CD8-positive, alpha-beta memory T cell (primary cell): Measurements from ENCODE around the gene KCNJ9. TPM values are rescaled to one million over a fixed set of nuclear protein-coding genes. Genes with fewer than 3 reads are reported as not detected.
"Not testable (repeated sequence)": the region's sequence is repeated elsewhere in the genome, so short reads cannot be mapped to it uniquely, and the experiment has no call there.

Experiments used
- CTCF ChIA-PET: fragments of 350-600 bp; sonication (Branson Sonifier 250); formaldehyde crosslinking; loops from one replicate; lab custom pipeline; 2021; ENCODE audit warnings: antibody characterized with exemption; lab: Charles Lee
- POLR2A ChIA-PET: fragments of 350-600 bp; sonication (Branson Sonifier 250); formaldehyde crosslinking; loops from one replicate; lab custom pipeline; 2021; ENCODE audit warnings: antibody characterized with exemption; lab: Charles Lee
- DNase-seq, 5 donors: peaks; one replicate each; pipeline versions ENCODE4 v3.0.0 to v3.0.0-alpha.2; 2020 to 2022; ENCODE audit warnings: mixed read lengths in 1 of 5
- H3K27ac ChIP-seq: one replicate; pipeline ENCODE4 v1.7.0; 2013; ENCODE audit warnings: low read depth, mild to moderate bottlenecking, low read length, moderate library complexity
- H3K27me3 ChIP-seq: 2 replicates; pipeline ENCODE4 v1.7.0; 2013; ENCODE audit warnings: low read length, mild to moderate bottlenecking; ENCODE audit not compliant: insufficient read depth, poor library complexity, severe bottlenecking
- H3K36me3 ChIP-seq: 2 replicates; pipeline ENCODE4 v1.7.0; 2013; ENCODE audit warnings: mild to moderate bottlenecking, low read length, moderate library complexity; ENCODE audit not compliant: insufficient read depth
- H3K4me1 ChIP-seq: 2 replicates; pipeline ENCODE4 v1.7.0; 2013; ENCODE audit warnings: mild to moderate bottlenecking, low read length, moderate library complexity; ENCODE audit not compliant: insufficient read depth
- H3K4me3 ChIP-seq: 2 replicates; pipeline ENCODE4 v1.7.0; 2013; ENCODE audit warnings: mild to moderate bottlenecking, low read length
- H3K9me3 ChIP-seq: 2 replicates; pipeline ENCODE4 v1.7.0; 2013; ENCODE audit warnings: mild to moderate bottlenecking, low read length
- H3K27ac Mint-ChIP-seq, 8 donors: one replicate each; pipeline ENCODE4 v1.8.0; 2020 to 2021; ENCODE audit warnings: mixed read lengths in 8 of 8, mild to moderate bottlenecking in 6 of 8, inconsistent platforms in 3 of 8, moderate library complexity in 3 of 8
- H3K27me3 Mint-ChIP-seq, 2 donors: one replicate each; pipeline ENCODE4 v1.8.0; 2020 to 2021; ENCODE audit warnings: mixed read lengths in 2 of 2, mild to moderate bottlenecking in 1 of 2, moderate library complexity in 1 of 2
- H3K36me3 Mint-ChIP-seq, 3 donors: one replicate each; pipeline ENCODE4 v1.8.0; 2020 to 2021; ENCODE audit warnings: mixed read lengths in 3 of 3, inconsistent platforms in 1 of 3, mild to moderate bottlenecking in 1 of 3
- H3K4me1 Mint-ChIP-seq, 3 donors: one replicate each; pipeline ENCODE4 v1.8.0; 2020 to 2021; ENCODE audit warnings: mixed read lengths in 3 of 3, inconsistent platforms in 1 of 3, mild to moderate bottlenecking in 1 of 3
- H3K4me3 Mint-ChIP-seq, 7 donors: one replicate each; pipeline ENCODE4 v1.8.0; 2020 to 2021; ENCODE audit warnings: mixed read lengths in 7 of 7, mild to moderate bottlenecking in 6 of 7, moderate library complexity in 4 of 7, inconsistent platforms in 2 of 7
- H3K9me3 Mint-ChIP-seq, 5 donors: one replicate each; pipeline ENCODE4 v1.8.0; 2020 to 2022; ENCODE audit warnings: mixed read lengths in 5 of 5, mild to moderate bottlenecking in 3 of 5, moderate library complexity in 2 of 5, inconsistent platforms in 1 of 5
- polyA plus RNA-seq: library from polyadenylated mRNA; unstranded; fragments of 300-500 nt; fragmentation: Illumina TruSeq; gene quantifications from one replicate; pipeline ENCODE4 v1.2.3, GENCODE V29; 2021
- total RNA-seq, 2 experiments: library from RNA; stranded (reverse); gene quantifications; one replicate each; pipeline ENCODE4 v1.2.3, GENCODE V29; 2021

Gene KCNJ9
- total and polyA plus RNA-seq, 3 experiments from 2014 or later = 0.04 TPM; not detected in 2

DNA sequence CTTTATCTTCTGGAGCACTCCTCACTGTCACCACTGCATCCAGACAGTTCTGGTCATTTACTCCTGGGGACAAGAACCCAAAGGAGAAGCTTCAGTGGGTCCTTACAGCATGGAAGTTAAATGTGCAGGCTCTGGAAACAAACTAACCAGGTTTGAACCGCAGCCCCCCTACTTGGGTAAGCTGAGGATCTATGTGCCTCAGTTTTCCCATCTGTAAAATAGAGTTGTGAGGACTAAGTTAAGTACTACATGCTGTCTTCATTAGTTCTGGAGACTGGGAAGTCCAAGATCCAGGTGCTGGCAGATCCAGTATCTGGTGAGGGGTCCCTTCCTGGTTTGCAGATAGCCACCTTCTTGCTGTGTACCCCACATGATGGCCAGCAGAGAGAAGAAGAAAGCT, 26.2 kb downstream of the KCNJ9 start:
- POLR2A ChIA-PET = no interaction called here
- Histone ChIP-seq H3K4me1 (no peaks in the 10 kb centered on the region), H3K4me3 (no peak overlapping the region), H3K27me3 (no peaks in the 10 kb centered on the region), H3K27ac (no peak overlapping the region), H3K9me3 (no peaks in the 10 kb centered on the region), H3K36me3 (no peaks in the 10 kb centered on the region)
- Mint-ChIP-seq H3K4me3 (no peak overlapping the region), H3K27me3 (peaks cover 14 to 15% of the 10 kb centered on the region in 2 donors), H3K4me1 (peaks cover 0 to 9% (median 6%) of the 10 kb centered on the region in 3 donors), H3K27ac (no peak overlapping the region), H3K36me3 (no peaks in the 10 kb centered on the region), H3K9me3 (no peaks in the 10 kb centered on the region)
- DNase-seq = no peak
- CTCF ChIA-PET = interaction anchor here (1.6 to 2.4 kb wide), 2 partner anchors 21 to 184 kb away, joined by 8 read pairs; no protein-coding TSS in a partner anchor

DNA sequence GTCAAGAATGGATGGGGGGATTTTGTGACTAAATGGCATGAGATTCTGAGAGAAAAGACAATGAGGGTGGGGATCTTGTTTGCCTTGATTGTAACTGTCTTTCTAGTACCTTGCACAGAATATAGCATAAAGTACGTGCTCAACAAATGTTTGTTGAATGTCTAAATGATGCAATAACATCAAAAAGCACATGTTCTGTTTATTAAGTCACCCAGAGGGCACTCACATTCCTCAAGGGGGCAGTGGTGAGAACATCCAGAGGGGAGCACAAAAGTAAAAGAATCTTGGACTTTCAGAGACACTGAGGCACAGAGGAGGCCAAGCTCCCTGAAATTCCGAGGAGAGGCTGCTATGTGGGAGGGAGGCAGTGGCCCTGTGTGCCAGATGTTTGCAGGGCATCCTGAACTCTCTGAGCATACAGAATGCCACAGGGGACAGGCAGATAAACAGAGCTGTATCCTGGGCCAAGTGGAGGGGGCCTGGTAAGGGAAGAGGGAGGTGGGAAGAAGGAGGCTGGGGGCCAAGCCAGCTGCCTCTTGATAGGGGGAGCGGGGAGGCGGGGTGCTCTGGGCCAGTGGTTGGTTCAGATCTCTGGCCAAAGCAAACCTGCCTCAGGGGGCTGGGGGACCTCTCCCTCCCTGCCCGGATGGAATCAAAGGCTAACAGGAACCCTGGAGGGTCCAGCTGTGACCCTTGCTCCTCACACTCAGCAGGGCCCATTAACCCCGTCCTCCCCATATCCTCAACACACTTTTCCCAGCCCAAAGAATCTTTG, 27.7 kb downstream of the KCNJ9 start:
- Mint-ChIP-seq H3K27me3 (peaks cover 15 to 21% of the 10 kb centered on the region in 2 donors), H3K9me3 (no peaks in the 10 kb centered on the region), H3K36me3 (no peaks in the 10 kb centered on the region), H3K27ac (no peak overlapping the region), H3K4me3 (no peak overlapping the region), H3K4me1 (no peaks in the 10 kb centered on the region)
- POLR2A ChIA-PET = no interaction called here
- Histone ChIP-seq H3K4me3 (no peak overlapping the region), H3K27me3 (no peaks in the 10 kb centered on the region), H3K36me3 (no peaks in the 10 kb centered on the region), H3K4me1 (no peaks in the 10 kb centered on the region), H3K9me3 (no peaks in the 10 kb centered on the region), H3K27ac (no peak overlapping the region)
- CTCF ChIA-PET = interaction anchor here (0.8 to 2.4 kb wide), 4 partner anchors 8 to 183 kb away, joined by 3 to 8 read pairs (median 6); no protein-coding TSS in a partner anchor
- DNase-seq = peak in 1 of 5 donors; percentile 22

DNA sequence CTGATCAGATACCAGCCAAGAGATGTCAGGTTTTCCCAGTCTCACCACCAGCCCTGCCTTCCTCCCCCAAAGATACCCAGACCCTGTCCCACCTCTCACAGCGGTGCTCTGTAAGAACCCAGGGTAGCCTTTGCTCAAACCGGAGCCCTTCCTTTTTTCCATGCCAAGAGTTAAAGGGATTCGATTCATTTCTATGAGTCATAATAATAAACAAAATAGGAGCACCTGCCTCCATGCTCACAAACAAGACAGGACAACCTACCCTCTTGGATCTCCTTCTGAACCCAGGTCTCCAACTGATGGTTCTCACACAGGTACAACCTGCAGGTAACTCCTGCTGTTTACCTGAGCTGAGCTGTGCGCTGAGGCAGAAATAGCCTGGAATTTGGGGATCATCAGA, 28.3 kb downstream of the KCNJ9 start:
- H3K27ac Mint-ChIP-seq = peak overlapping the region in 1 of 8 donors; percentile 21
- Histone ChIP-seq H3K36me3 (no peaks in the 10 kb centered on the region), H3K4me1 (no peaks in the 10 kb centered on the region), H3K27ac (no peak overlapping the region), H3K27me3 (peaks cover 3% of the 10 kb centered on the region), H3K4me3 (no peak overlapping the region), H3K9me3 (no peaks in the 10 kb centered on the region)
- no peak for DNase-seq
- H3K36me3 Mint-ChIP-seq = no peaks in the 10 kb centered on the region
- ChIA-PET CTCF (interaction anchor here (1.3 to 2.4 kb wide), 2 partner anchors 8 to 182 kb away, joined by 3 to 8 read pairs; no protein-coding TSS in a partner anchor), POLR2A (no interaction called here)
- H3K4me3 Mint-ChIP-seq = no peak overlapping the region
- H3K27me3 Mint-ChIP-seq = peaks cover 15 to 23% of the 10 kb centered on the region in 2 donors
- no peaks in the 10 kb centered on the region for H3K9me3 Mint-ChIP-seq
- H3K4me1 Mint-ChIP-seq = no peaks in the 10 kb centered on the region

DNA sequence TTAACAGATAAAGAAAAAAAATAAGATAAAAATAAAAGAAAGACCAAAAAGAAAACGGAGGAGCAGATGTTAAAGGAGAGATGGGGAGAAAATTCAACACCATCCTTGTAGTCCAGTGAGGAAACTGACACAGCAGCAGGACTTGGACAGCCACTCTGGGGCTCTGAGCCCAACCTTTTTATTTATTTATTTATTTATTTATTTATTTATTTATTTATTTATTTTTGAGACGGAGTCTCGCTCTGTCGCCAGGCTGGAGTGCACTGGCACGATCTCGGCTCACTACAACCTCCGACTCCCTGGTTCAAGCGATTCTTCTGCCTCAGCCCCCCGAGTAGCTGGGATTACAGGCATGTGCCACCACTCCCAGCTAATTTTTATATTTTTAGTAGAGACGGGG, 30.1 kb downstream of the KCNJ9 start:
- H3K36me3 Mint-ChIP-seq, H3K4me3 ChIP-seq, POLR2A ChIA-PET, CTCF ChIA-PET, H3K9me3 Mint-ChIP-seq, H3K4me1 Mint-ChIP-seq, H3K27ac ChIP-seq, H3K4me1 ChIP-seq, H3K4me3 Mint-ChIP-seq, H3K9me3 ChIP-seq, H3K36me3 ChIP-seq, DNase-seq: not testable (repeated sequence)
- H3K27me3 Mint-ChIP-seq = peaks cover 18 to 35% of the 10 kb centered on the region in 2 donors
- peak overlapping the region in 1 of 8 donors; percentile 72 for H3K27ac Mint-ChIP-seq
- peaks cover 12% of the 10 kb centered on the region for H3K27me3 ChIP-seq

DNA sequence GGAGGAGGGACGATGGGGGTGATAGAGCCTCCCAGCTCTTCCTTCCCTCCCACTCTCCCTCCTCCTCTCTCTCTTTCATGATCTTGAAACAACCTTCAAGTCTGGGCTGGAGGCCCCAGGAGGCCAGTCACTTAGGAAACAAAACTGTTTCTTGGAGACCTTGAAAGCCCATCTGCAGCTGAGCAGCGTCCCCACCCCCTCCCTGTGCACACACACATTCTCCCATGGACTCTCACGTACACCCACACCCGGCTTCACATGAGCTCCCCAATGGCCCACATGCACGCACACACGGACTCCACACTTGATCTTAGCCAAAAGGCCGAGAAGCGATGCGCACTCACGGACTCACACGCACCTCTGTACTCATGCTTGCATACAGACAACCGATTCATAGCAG, 31.0 kb downstream of the KCNJ9 start:
- DNase-seq = no peak
- Mint-ChIP-seq H3K27ac (peak overlapping the region in 1 of 8 donors; percentile 6), H3K4me1 (no peaks in the 10 kb centered on the region), H3K4me3 (no peak overlapping the region), H3K9me3 (no peaks in the 10 kb centered on the region), H3K36me3 (no peaks in the 10 kb centered on the region), H3K27me3 (peaks cover 20 to 44% of the 10 kb centered on the region in 2 donors)
- Histone ChIP-seq H3K4me3 (no peak overlapping the region), H3K4me1 (no peaks in the 10 kb centered on the region), H3K36me3 (no peaks in the 10 kb centered on the region), H3K9me3 (no peaks in the 10 kb centered on the region), H3K27me3 (peaks cover 12% of the 10 kb centered on the region), H3K27ac (no peak overlapping the region)
- ChIA-PET CTCF (no interaction called here), POLR2A (no interaction called here)

DNA sequence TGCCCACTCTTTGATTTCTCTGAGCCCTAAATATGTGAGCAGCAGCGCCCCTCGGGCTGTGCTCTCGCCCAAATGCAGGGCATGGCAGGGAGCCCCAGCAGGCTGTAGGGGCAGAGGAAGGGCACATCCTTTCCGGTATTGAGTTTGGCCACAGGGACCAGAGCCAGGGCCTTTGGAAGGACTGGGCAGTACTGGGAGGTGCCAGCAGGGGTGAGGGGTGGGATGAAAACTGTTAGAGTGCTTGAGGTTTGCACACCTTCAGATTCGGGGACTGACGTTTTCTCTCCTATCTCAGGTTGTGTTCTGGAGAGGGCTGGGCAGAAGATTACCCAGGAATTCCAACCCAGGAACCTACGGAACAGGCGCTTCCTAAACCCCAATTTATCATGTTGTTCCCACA, 32.1 kb downstream of the KCNJ9 start:
- H3K9me3 Mint-ChIP-seq = no peaks in the 10 kb centered on the region

DNA sequence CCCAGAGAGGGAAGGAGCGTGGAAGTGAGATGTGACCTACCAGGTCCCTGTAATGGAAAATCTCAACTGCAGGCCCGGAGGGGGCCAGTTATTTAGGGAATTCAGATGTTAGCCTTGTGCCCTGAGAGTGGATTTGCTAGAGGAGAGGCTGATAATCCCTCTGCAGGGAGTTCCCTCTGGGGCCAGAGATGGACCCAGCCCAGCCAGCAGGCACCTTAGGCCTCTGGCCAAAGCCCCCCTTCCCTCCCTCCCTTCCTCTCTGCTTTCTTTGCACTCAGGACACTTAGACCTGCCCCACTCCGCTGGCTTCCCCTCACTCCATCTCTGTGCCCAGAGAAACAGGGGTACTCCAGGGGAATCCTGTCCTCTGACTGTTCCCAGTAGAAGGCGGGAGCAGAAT, 32.7 kb downstream of the KCNJ9 start:
- ChIA-PET POLR2A (no interaction called here), CTCF (no interaction called here)
- H3K4me3 ChIP-seq = no peak overlapping the region
- Mint-ChIP-seq H3K27me3 (peaks cover 17 to 48% of the 10 kb centered on the region in 2 donors), H3K36me3 (no peaks in the 10 kb centered on the region), H3K9me3 (no peaks in the 10 kb centered on the region), H3K4me3 (no peak overlapping the region), H3K4me1 (no peaks in the 10 kb centered on the region), H3K27ac (no peak overlapping the region)
- no peak overlapping the region for H3K27ac ChIP-seq
- H3K4me1 ChIP-seq = no peaks in the 10 kb centered on the region
- no peaks in the 10 kb centered on the region for H3K9me3 ChIP-seq
- DNase-seq = no peak
- no peaks in the 10 kb centered on the region for H3K36me3 ChIP-seq
- H3K27me3 ChIP-seq = peaks cover 12% of the 10 kb centered on the region

More for the DNA sequence above, 32.1 kb downstream of the KCNJ9 start:
- H3K27me3 ChIP-seq = peaks cover 12% of the 10 kb centered on the region
- no peak overlapping the region for H3K27ac ChIP-seq
- H3K9me3 ChIP-seq = no peaks in the 10 kb centered on the region
- DNase-seq = no peak
- ChIA-PET POLR2A (no interaction called here), CTCF (no interaction called here)
- Mint-ChIP-seq H3K27me3 (peaks cover 20 to 51% of the 10 kb centered on the region in 2 donors), H3K27ac (no peak overlapping the region), H3K36me3 (no peaks in the 10 kb centered on the region), H3K4me3 (no peak overlapping the region), H3K4me1 (no peaks in the 10 kb centered on the region)
- no peaks in the 10 kb centered on the region for H3K36me3 ChIP-seq
- H3K4me3 ChIP-seq = no peak overlapping the region
- no peaks in the 10 kb centered on the region for H3K4me1 ChIP-seq

DNA sequence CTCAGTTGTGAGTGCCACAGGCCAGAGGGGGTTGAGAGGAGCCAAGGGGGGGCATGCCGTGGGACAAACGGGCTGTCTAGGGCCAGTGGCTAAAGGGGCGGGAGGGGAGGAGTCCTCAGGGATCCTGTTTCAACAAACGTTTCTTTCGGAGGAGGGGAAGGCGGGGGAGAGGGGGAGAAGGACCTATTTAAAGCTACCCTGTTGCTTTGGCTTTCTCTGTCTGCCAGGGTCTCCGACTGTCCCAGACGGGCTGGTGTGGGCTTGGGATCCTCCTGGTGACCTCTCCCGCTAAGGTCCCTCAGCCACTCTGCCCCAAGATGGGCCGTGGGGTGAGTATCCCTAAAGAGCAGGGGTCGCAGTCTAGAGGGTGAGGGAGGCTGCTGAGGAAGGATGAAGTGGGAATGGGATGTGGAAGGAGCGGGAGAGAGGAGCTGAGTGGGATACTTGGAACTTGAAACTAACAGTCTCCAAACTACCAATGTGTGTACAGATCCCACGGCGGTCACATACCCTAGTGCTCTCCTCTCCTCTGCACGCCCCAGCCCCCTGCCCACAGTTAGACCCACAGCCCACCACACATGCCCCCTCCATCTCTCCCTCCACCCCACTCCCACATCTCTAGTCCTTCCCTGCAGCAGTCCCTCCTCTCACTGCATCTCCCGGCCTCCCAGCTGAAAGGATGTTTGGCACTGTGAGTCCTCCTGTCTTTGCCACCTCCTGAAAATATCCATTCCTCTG, 34.4 kb downstream of the KCNJ9 start, which contains the start of gene ATP1A2:
Gene ATP1A2 (plus strand): TSS at position 215 of the 738 bp plus-strand sequence. CDS start 103 bp downstream, at position 318.
- Mint-ChIP-seq H3K4me1 (no peaks in the 10 kb centered on the region), H3K9me3 (no peaks in the 10 kb centered on the region), H3K4me3 (no peak within 1 kb of the TSS), H3K36me3 (no peaks in the 10 kb centered on the region), H3K27me3 (peaks cover 10 to 43% of the 10 kb centered on the region in 2 donors), H3K27ac (no peak within 1 kb of the TSS)
- no peak for DNase-seq
- Histone ChIP-seq H3K4me1 (no peaks in the 10 kb centered on the region), H3K36me3 (no peaks in the 10 kb centered on the region), H3K4me3 (no peak within 1 kb of the TSS), H3K9me3 (no peaks in the 10 kb centered on the region), H3K27ac (no peak within 1 kb of the TSS), H3K27me3 (peaks cover 12% of the 10 kb centered on the region)
- ChIA-PET POLR2A (no interaction called here), CTCF (no interaction called here)
